Endodermal cell (in vitro differentiated cells): ENCODE results near the gene CAV1. TPM values are rescaled to one million over a fixed set of nuclear protein-coding genes. Genes with fewer than 3 reads are reported as not detected.

Experiments
- DNase-seq: peaks from one replicate; pipeline ENCODE4 v3.0.0-alpha.2; 2017
- H3K27ac ChIP-seq: 2 replicates; pipeline ENCODE4 v1.5.1; 2013; ENCODE audit warnings: mild to moderate bottlenecking, low read depth, low read length, moderate library complexity
- H3K27me3 ChIP-seq: 2 replicates; pipeline ENCODE4 v1.6.1; 2013; ENCODE audit warnings: mild to moderate bottlenecking, low read length, moderate library complexity; ENCODE audit not compliant: insufficient read depth, control insufficient read depth, poor library complexity, severe bottlenecking
- H3K36me3 ChIP-seq: 2 replicates; pipeline ENCODE4 v1.7.0; 2013; ENCODE audit warnings: mild to moderate bottlenecking, low read length, moderate library complexity; ENCODE audit not compliant: control insufficient read depth, insufficient read depth
- H3K4me1 ChIP-seq: one replicate; pipeline ENCODE4 v1.7.0; 2013; ENCODE audit warnings: low read length; ENCODE audit not compliant: control insufficient read depth, insufficient read depth
- H3K4me3 ChIP-seq: 2 replicates; pipeline ENCODE4 v1.5.1; 2013; ENCODE audit warnings: mild to moderate bottlenecking, low read length, moderate library complexity
- H3K9ac ChIP-seq: 2 replicates; pipeline ENCODE4 v1.6.1; 2013; ENCODE audit warnings: mild to moderate bottlenecking, low read length, moderate library complexity; ENCODE audit not compliant: poor library complexity, severe bottlenecking; ENCODE audit errors: extremely low read depth
- H3K9me3 ChIP-seq: 2 replicates; pipeline ENCODE4 v1.6.1; 2013; ENCODE audit warnings: mild to moderate bottlenecking, low read length, moderate library complexity; ENCODE audit not compliant: control insufficient read depth
- H3K27ac Mint-ChIP-seq: 2 replicates; pipeline ENCODE4 v1.8.0; 2020; ENCODE audit warnings: mixed read lengths
- H3K27me3 Mint-ChIP-seq: 2 replicates; pipeline ENCODE4 v1.8.0; 2021; ENCODE audit warnings: mild to moderate bottlenecking, mixed read lengths; ENCODE audit not compliant: insufficient read depth
- H3K36me3 Mint-ChIP-seq: 2 replicates; pipeline ENCODE4 v1.8.0; 2020; ENCODE audit warnings: low read depth, mixed read lengths
- H3K4me1 Mint-ChIP-seq: 2 replicates; pipeline ENCODE4 v1.8.0; 2020; ENCODE audit warnings: mixed read lengths
- H3K4me3 Mint-ChIP-seq: 2 replicates; pipeline ENCODE4 v1.8.0; 2020; ENCODE audit warnings: mild to moderate bottlenecking, moderate library complexity, mixed read lengths
- H3K9me3 Mint-ChIP-seq: 2 replicates; pipeline ENCODE4 v1.8.0; 2020; ENCODE audit warnings: mild to moderate bottlenecking, mixed read lengths
- WGBS, 2 experiments: methylation state at CpG; one replicate each; pipeline versions ENCODE4 v1.1.5 to v1.1.7; 2013; ENCODE audit warnings: missing lambda C conversion rate in 2 of 2, mixed read lengths in 1 of 2; ENCODE audit not compliant: insufficient coverage in 1 of 2, insufficient read length in 1 of 2; 5-methylcytosine and 5-hydroxymethylcytosine counted together
- total RNA-seq, 2 donors: library from RNA; stranded (reverse); fragmentation: NEBNext Ultra II Directional in 1 of 2; extraction: Animal tissue kit (Norgen Biotek cat#: 25700) in 1 of 2; gene quantifications; 2 replicates in 1 of 2; 3 replicates in 1 of 2; pipeline ENCODE4 v1.2.1, GENCODE V29; 2021
- TF ChIP-seq, protein P1 (sequence below): fragments of 200-600 bp; sonication (generic); conservative IDR thresholded peaks from 2 replicates; pipeline ENCODE4 v1.5.0; 2021; ENCODE audit warnings: antibody characterized with exemption, mild to moderate bottlenecking

CAV1 gene
- total RNA-seq, 2 donors from 2014 or later: 4.9 to 8.8 TPM

DNA sequence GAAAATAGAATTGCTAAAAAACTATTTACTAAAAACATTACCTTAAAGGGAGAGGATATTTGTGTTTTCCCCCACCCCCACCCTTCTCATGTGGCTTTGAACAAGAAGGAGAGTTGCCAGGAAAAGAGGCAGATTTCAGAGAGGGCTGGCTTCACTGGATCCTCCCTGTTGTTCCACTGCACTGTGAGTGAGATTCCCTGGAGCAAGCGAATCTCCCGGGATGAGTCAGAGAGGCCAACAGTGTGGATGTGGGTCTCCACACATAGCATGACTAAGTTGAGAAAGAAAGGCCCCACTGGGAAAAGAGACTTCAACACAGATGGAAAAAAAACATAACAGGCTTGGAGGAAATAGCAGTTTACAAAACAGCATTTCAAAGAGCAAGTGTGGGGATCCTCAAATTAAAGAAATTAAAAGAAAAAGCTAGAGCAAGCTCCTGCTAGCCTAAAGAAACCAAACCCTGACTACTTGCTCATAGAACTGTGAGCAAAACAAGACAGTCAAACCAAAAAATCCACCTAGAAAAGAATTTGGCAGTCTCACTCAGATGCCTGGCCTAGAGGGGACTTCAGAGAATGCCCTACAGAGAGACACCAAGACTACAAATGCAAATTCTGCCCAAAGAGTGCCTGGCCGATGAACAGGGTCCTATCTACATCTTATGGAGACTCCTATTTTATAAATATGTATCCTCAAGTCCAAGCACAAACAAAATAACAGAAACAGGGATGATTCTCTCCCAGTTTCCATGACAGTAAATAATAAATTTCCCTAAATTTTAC is 3.4 kb downstream of the CAV1 start:
- no peaks in the 10 kb centered on the region for H3K9me3 Mint-ChIP-seq
- H3K36me3 Mint-ChIP-seq: no peaks in the 10 kb centered on the region
- H3K4me3 Mint-ChIP-seq: no peak overlapping the region
- peaks cover 22% of the 10 kb centered on the region for H3K27me3 Mint-ChIP-seq
- H3K4me1 Mint-ChIP-seq: peaks cover 31% of the 10 kb centered on the region
- Histone ChIP-seq H3K27me3 (peaks cover 23% of the 10 kb centered on the region), H3K36me3 (no peaks in the 10 kb centered on the region), H3K4me3 (no peak overlapping the region), H3K27ac (no peak overlapping the region), H3K4me1 (peaks cover 4% of the 10 kb centered on the region), H3K9ac (no peak overlapping the region), H3K9me3 (no peaks in the 10 kb centered on the region)
- TF ChIP-seq, protein P1, sequence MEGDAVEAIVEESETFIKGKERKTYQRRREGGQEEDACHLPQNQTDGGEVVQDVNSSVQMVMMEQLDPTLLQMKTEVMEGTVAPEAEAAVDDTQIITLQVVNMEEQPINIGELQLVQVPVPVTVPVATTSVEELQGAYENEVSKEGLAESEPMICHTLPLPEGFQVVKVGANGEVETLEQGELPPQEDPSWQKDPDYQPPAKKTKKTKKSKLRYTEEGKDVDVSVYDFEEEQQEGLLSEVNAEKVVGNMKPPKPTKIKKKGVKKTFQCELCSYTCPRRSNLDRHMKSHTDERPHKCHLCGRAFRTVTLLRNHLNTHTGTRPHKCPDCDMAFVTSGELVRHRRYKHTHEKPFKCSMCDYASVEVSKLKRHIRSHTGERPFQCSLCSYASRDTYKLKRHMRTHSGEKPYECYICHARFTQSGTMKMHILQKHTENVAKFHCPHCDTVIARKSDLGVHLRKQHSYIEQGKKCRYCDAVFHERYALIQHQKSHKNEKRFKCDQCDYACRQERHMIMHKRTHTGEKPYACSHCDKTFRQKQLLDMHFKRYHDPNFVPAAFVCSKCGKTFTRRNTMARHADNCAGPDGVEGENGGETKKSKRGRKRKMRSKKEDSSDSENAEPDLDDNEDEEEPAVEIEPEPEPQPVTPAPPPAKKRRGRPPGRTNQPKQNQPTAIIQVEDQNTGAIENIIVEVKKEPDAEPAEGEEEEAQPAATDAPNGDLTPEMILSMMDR: no peak
- DNase-seq: no peak
- 47 to 62% methylated on average over 2 to 3 of the region's 3 CpGs for WGBS, 2 experiments
- no peak overlapping the region for H3K27ac Mint-ChIP-seq

DNA sequence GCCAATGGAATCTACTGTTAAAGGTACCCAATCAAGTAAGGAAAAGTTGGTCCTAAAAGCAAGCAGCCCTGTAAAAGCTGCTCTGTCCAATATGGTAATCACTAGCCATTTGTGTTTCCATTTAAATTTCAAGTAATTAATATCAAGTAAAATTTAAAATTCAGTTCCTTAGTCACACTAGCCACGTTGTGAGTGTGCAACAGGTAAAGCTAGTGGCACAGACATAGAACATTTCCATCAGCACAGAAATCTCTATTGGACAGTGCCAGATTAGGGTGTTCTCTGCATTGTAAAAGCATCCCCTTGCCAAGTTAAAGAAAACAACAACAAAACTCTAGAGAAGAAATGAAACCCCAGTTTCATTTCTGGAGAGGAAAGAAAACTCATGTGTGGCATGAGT is 4.4 kb downstream of the CAV1 start:
- 79% methylated on average over 1 of the region's 1 CpG; no CpG with 5 or more reads in 1 of the 2 experiments for WGBS, 2 experiments
- no peak overlapping the region for H3K27ac ChIP-seq
- H3K9me3 Mint-ChIP-seq: no peaks in the 10 kb centered on the region
- H3K27me3 ChIP-seq: peaks cover 23% of the 10 kb centered on the region
- TF ChIP-seq, protein P1: no peak
- no peaks in the 10 kb centered on the region for H3K36me3 ChIP-seq
- no peak overlapping the region for H3K4me3 Mint-ChIP-seq
- H3K4me1 ChIP-seq: peaks cover 4% of the 10 kb centered on the region
- H3K9ac ChIP-seq: no peak overlapping the region
- peaks cover 20% of the 10 kb centered on the region for H3K4me1 Mint-ChIP-seq
- no peak for DNase-seq
- no peaks in the 10 kb centered on the region for H3K36me3 Mint-ChIP-seq
- H3K27me3 Mint-ChIP-seq: peaks cover 22% of the 10 kb centered on the region
- H3K9me3 ChIP-seq: no peaks in the 10 kb centered on the region
- no peak overlapping the region for H3K4me3 ChIP-seq
- no peak overlapping the region for H3K27ac Mint-ChIP-seq

DNA sequence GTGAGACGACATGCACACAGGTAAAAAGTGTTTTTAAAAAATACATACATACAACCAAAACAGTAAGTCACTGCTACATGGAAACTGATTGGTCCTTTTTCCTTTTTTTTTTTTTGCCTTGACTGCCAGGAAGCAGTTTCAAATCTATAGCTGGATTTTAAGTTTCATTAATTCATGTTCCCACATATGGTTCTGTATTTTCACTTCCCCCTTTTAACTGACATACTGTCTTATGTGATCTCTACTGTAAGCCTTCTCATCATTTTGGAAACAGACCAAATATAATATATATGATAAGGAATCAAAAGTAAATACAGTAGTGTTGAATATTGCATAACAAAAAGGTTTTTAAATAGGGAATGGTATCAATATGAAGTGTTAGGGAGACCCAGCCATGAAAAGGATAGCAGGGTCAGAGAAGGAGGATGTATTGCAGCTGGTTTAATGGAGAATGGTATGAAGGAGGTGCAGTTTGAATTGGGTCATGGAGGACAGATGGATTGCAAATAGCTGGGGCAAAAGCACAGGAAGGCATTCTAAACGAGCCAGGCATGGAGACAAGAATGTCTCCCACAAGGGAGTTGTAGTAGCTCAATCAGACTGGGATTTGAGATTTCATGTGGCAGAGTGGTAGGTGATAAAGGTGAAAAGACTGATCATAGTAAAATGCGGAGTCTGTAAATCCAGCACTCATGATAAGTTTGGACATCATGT is 5.4 kb downstream of the CAV1 start:
- Histone ChIP-seq H3K9me3 (no peaks in the 10 kb centered on the region), H3K4me1 (no peaks in the 10 kb centered on the region), H3K9ac (no peak overlapping the region), H3K27me3 (peaks cover 18% of the 10 kb centered on the region), H3K27ac (no peak overlapping the region), H3K4me3 (no peak overlapping the region), H3K36me3 (no peaks in the 10 kb centered on the region)
- Mint-ChIP-seq H3K4me3 (no peak overlapping the region), H3K9me3 (no peaks in the 10 kb centered on the region), H3K4me1 (peaks cover 12% of the 10 kb centered on the region), H3K27me3 (peaks cover 16% of the 10 kb centered on the region), H3K36me3 (no peaks in the 10 kb centered on the region), H3K27ac (no peak overlapping the region)
- no peak for DNase-seq
- TF ChIP-seq, protein P1: no peak
- WGBS, 2 experiments: 79 to 87% methylated on average over 3 of the region's 3 CpGs
